Mammary epithelial cell (primary cell): Measurements from ENCODE around the gene BOD1.

ENCODE experiments used
- EZH2 ChIP-seq: IDR thresholded peaks from 2 replicates; pipeline ENCODE4 v1.6.1; 2012; ENCODE audit warnings: low read length, inconsistent platforms, borderline replicate concordance
- TF ChIP-seq, protein P1 (sequence below), 2 donors: IDR thresholded peaks in 1 of 2; conservative IDR thresholded peaks in 1 of 2; 2 replicates each; pipeline ENCODE4 v1.5.1; 2011 to 2012; ENCODE audit warnings: inconsistent platforms in 2 of 2, low read length in 2 of 2, mild to moderate bottlenecking in 2 of 2, control low read depth in 1 of 2, low read depth in 1 of 2; ENCODE audit not compliant: insufficient read depth in 1 of 2; ENCODE audit errors: extremely low read depth in 1 of 2

DNA sequence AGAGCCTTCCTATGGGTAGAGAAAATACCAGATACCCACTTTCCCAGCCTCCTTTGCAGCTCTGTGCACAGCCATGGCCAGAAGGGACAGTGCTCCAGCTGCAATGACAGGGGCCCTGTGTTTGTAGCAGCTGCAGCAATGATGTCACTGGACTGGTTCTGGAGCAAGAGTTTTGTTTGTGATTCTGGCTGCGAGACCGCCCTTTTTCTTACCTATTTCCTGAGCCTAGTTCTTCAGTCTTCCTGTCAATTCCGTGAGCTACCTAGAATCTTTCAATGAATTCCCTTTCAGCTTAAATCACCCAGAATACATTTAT lies 10.0 kb upstream of the BOD1 start:
- TF ChIP-seq, protein P1, sequence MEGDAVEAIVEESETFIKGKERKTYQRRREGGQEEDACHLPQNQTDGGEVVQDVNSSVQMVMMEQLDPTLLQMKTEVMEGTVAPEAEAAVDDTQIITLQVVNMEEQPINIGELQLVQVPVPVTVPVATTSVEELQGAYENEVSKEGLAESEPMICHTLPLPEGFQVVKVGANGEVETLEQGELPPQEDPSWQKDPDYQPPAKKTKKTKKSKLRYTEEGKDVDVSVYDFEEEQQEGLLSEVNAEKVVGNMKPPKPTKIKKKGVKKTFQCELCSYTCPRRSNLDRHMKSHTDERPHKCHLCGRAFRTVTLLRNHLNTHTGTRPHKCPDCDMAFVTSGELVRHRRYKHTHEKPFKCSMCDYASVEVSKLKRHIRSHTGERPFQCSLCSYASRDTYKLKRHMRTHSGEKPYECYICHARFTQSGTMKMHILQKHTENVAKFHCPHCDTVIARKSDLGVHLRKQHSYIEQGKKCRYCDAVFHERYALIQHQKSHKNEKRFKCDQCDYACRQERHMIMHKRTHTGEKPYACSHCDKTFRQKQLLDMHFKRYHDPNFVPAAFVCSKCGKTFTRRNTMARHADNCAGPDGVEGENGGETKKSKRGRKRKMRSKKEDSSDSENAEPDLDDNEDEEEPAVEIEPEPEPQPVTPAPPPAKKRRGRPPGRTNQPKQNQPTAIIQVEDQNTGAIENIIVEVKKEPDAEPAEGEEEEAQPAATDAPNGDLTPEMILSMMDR (conservative IDR thresholded peaks at IDR 0.05 in 1 of 2, IDR thresholded peaks at IDR 0.05 in 1 of 2; ENCODE audit: extremely low read depth in 1 of 2, insufficient read depth in 1 of 2, low read depth in 1 of 2, low read length in 2 of 2): no peak
- no peak for TF ChIP-seq EZH2
